Neural progenitor cell (in vitro differentiated cells): ENCODE results near the gene CITED4. TPM values are rescaled to one million over a fixed set of nuclear protein-coding genes. Genes with fewer than 3 reads are reported as not detected.
A peak's percentile ranks its signal among the peaks of the same experiment; 100 is the strongest.

Experiments used
- DNase-seq: peaks from one replicate; pipeline ENCODE4 v3.0.0-alpha.2; 2016; ENCODE audit warnings: low spot score
- H2AFZ ChIP-seq: fragments of 200-600 bp; sonication (generic); replicated peaks from 2 replicates; pipeline ENCODE4 v1.6.1; 2016; ENCODE audit warnings: antibody characterized with exemption
- H3F3A ChIP-seq: fragments of 200-600 bp; sonication (generic); 2 replicates; pipeline ENCODE4 v1.6.1; 2016; ENCODE audit warnings: antibody characterized with exemption, low read depth
- H3K27ac ChIP-seq: fragments of 200-600 bp; sonication (generic); 2 replicates; pipeline ENCODE4 v1.5.1; 2016; ENCODE audit warnings: mild to moderate bottlenecking
- H3K27me3 ChIP-seq: fragments of 200-600 bp; sonication (generic); 2 replicates; pipeline ENCODE4 v1.6.1; 2016; ENCODE audit warnings: mild to moderate bottlenecking, moderate library complexity
- H3K36me3 ChIP-seq: fragments of 200-600 bp; sonication (generic); 2 replicates; pipeline ENCODE4 v1.5.1; 2016
- H3K4me1 ChIP-seq: fragments of 200-600 bp; sonication (generic); 2 replicates; pipeline ENCODE4 v1.6.1; 2016; ENCODE audit warnings: mixed run types
- H3K4me2 ChIP-seq: fragments of 200-600 bp; sonication (generic); 2 replicates; pipeline ENCODE4 v1.6.1; 2016
- H3K4me3 ChIP-seq: fragments of 200-600 bp; sonication (generic); 2 replicates; pipeline ENCODE4 v1.5.1; 2016
- H3K79me2 ChIP-seq: fragments of 200-600 bp; sonication (generic); 2 replicates; pipeline ENCODE4 v1.6.1; 2016; ENCODE audit warnings: low read depth
- H3K9ac ChIP-seq: fragments of 200-600 bp; sonication (generic); 2 replicates; pipeline ENCODE4 v1.6.1; 2016
- H3K9me3 ChIP-seq: fragments of 200-600 bp; sonication (generic); 2 replicates; pipeline ENCODE4 v1.5.1; 2016; ENCODE audit warnings: low read depth
- H4K20me1 ChIP-seq: fragments of 200-600 bp; sonication (generic); 2 replicates; pipeline ENCODE4 v1.6.1; 2016; ENCODE audit warnings: low read depth
- H3K27ac Mint-ChIP-seq: 3 replicates; pipeline ENCODE4 v1.8.0; 2021; ENCODE audit warnings: mixed read lengths
- H3K27me3 Mint-ChIP-seq: 2 replicates; pipeline ENCODE4 v1.8.0; 2022; ENCODE audit warnings: low read depth, mild to moderate bottlenecking, inconsistent platforms, moderate library complexity, mixed read lengths; ENCODE audit not compliant: insufficient read depth
- H3K36me3 Mint-ChIP-seq: 3 replicates; pipeline ENCODE4 v1.8.0; 2021; ENCODE audit warnings: mixed read lengths
- H3K4me1 Mint-ChIP-seq: 3 replicates; pipeline ENCODE4 v1.8.0; 2021; ENCODE audit warnings: mixed read lengths
- H3K4me3 Mint-ChIP-seq: 3 replicates; pipeline ENCODE4 v1.8.0; 2021; ENCODE audit warnings: mild to moderate bottlenecking, moderate library complexity, mixed read lengths
- H3K9me3 Mint-ChIP-seq: 3 replicates; pipeline ENCODE4 v1.8.0; 2020; ENCODE audit warnings: mixed read lengths
- CTCF ChIP-seq: fragments of 200-600 bp; sonication (generic); IDR thresholded peaks from 2 replicates; pipeline ENCODE4 v1.5.1; 2017; ENCODE audit warnings: antibody characterized with exemption, mild to moderate bottlenecking
- EZH2 ChIP-seq: fragments of 200-600 bp; sonication (generic); IDR thresholded peaks from 2 replicates; pipeline ENCODE4 v1.6.1; 2017; ENCODE audit warnings: antibody characterized with exemption, mild to moderate bottlenecking, moderate library complexity
- EZH2phosphoT487 ChIP-seq: fragments of 200-600 bp; sonication (generic); IDR thresholded peaks from 2 replicates; pipeline ENCODE4 v1.6.1; 2017; ENCODE audit warnings: antibody characterized with exemption
- total RNA-seq: library from RNA; depleted of rRNA; stranded (reverse); fragments of >200 nt; gene quantifications from 2 replicates; pipeline ENCODE4 v1.2.3, GENCODE V29; 2015; ENCODE audit warnings: low replicate concordance

The CITED4 gene
- total RNA-seq, 1 donor from 2014 or later: 0.77 TPM

DNA sequence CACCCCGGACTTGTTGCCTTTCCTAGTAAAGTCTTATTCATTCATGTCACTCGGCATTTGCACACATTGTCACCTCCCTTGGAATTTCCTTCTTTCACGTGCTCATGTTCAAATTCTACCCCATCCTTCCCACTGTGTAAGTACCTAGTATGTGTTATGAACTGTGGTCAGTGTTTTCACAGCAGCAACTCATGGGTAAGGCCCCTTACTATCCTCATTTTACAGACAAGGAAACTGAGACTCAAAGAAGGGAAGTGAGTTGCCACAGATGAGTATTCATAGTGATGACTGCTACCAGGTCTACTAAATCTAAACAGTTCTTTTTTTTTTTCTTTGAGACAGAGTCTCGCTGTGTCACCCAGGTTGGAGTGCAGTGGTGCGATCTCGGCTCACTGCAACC, 10.5 kb downstream of the CITED4 start:
- H3K27me3 Mint-ChIP-seq: peaks cover 6% of the 10 kb centered on the region

DNA sequence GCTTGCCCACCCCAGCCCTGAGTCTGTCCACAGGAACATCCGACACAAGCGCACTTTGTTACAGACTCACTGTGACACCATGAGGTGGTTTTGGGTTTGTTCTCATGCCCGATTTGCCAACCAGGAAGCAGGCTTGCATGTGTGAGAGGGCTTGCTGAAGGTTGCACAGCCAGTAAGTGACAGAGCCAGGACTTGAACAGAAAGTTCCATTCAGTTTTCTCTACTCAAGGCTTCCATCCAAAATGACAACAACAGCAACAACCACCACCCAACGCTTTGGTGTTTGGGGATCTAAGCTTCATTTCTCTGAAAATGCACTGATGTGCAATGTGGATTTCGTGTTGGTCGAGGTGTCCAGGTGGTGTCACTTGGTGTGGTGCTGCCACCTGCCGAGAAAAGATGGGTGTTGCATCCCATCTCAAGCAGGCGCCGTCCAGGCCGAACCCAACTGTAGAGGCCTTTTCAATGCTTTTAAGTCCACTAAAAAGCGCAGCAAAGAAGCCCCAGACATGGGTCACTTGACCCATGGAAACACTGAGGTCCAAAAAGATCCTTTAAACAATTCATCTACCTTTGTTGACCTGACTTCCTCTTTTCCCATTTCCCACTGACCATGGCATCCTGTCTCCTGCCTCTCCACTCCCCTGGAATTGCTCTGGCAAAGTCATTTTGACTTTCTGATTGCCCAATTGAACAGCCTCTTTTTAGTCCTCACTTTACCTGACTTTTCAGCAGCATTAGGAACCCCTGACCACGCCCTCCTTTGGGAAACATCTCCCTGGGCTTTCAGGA, 12.2 kb downstream of the CITED4 start:
- H3K27me3 Mint-ChIP-seq: peaks cover 5% of the 10 kb centered on the region
- Histone ChIP-seq H3K79me2 (no peaks in the 10 kb centered on the region), H3K9me3 (no peaks in the 10 kb centered on the region), H3K4me1 (no peaks in the 10 kb centered on the region), H3K27me3 (no peaks in the 10 kb centered on the region), H3K36me3 (no peaks in the 10 kb centered on the region), H3K9ac (no peak overlapping the region), H3K27ac (no peak overlapping the region), H3K4me2 (no peak overlapping the region), H4K20me1 (no peaks in the 10 kb centered on the region), H3K4me3 (no peak overlapping the region), H2AFZ (peak overlapping the region; percentile 19), H3F3A (no peaks in the 10 kb centered on the region)
- no peaks in the 10 kb centered on the region for H3K36me3 Mint-ChIP-seq
- no peak overlapping the region for H3K27ac Mint-ChIP-seq
- no peak overlapping the region for H3K4me3 Mint-ChIP-seq
- H3K4me1 Mint-ChIP-seq: peaks cover 12% of the 10 kb centered on the region
- DNase-seq: peak; percentile 78
- TF ChIP-seq EZH2 (peak; percentile 22), CTCF (peak; percentile 91), EZH2phosphoT487 (no peak)
- no peaks in the 10 kb centered on the region for H3K9me3 Mint-ChIP-seq

More for the DNA sequence above, 10.5 kb downstream of the CITED4 start:
- H3K9me3 ChIP-seq: no peaks in the 10 kb centered on the region
- H3K4me1 ChIP-seq: no peaks in the 10 kb centered on the region
- no peak overlapping the region for H3K9ac ChIP-seq
- H3F3A ChIP-seq: no peaks in the 10 kb centered on the region
- Mint-ChIP-seq H3K9me3 (no peaks in the 10 kb centered on the region), H3K36me3 (no peaks in the 10 kb centered on the region), H3K27ac (no peak overlapping the region), H3K4me3 (no peak overlapping the region), H3K4me1 (peaks cover 12% of the 10 kb centered on the region)
- TF ChIP-seq CTCF: no peak
- no peaks in the 10 kb centered on the region for H3K79me2 ChIP-seq
- no peaks in the 10 kb centered on the region for H4K20me1 ChIP-seq
- H3K27me3 ChIP-seq: no peaks in the 10 kb centered on the region
- H3K36me3 ChIP-seq: no peaks in the 10 kb centered on the region
- no peak overlapping the region for H3K4me2 ChIP-seq
- no peak for DNase-seq
- no peak overlapping the region for H2AFZ ChIP-seq
- no peak overlapping the region for H3K4me3 ChIP-seq
- H3K27ac ChIP-seq: no peak overlapping the region

GRCh38 chr1:40848530-40849189, 13.5 kb downstream of the CITED4 start:
- H3K4me3 ChIP-seq: no peak overlapping the region
- H3K4me1 ChIP-seq: no peaks in the 10 kb centered on the region
- no peak for TF ChIP-seq EZH2phosphoT487
- TF ChIP-seq EZH2: no peak
- TF ChIP-seq CTCF: peak; percentile 82
- no peaks in the 10 kb centered on the region for H3K36me3 ChIP-seq
- H3K27me3 ChIP-seq: no peaks in the 10 kb centered on the region
- Mint-ChIP-seq H3K4me3 (peak overlapping the region; percentile 3), H3K27me3 (peaks cover 5% of the 10 kb centered on the region), H3K36me3 (no peaks in the 10 kb centered on the region), H3K27ac (no peak overlapping the region), H3K9me3 (no peaks in the 10 kb centered on the region), H3K4me1 (peaks cover 12% of the 10 kb centered on the region)
- H3K27ac ChIP-seq: no peak overlapping the region
- no peaks in the 10 kb centered on the region for H3K79me2 ChIP-seq
- H3F3A ChIP-seq: no peaks in the 10 kb centered on the region
- H4K20me1 ChIP-seq: no peaks in the 10 kb centered on the region
- no peak overlapping the region for H3K4me2 ChIP-seq
- H3K9me3 ChIP-seq: no peaks in the 10 kb centered on the region
- H2AFZ ChIP-seq: no peak overlapping the region
- H3K9ac ChIP-seq: no peak overlapping the region
- DNase-seq: peak; percentile 79
